ENCODE data around the gene ADGRL2. TPM values are rescaled to one million over a fixed set of nuclear protein-coding genes. Genes with fewer than 3 reads are reported as not detected.

The ADGRL2 gene
- total RNA-seq (2022; extraction: Qiagen RNA extraction; ENCODE audit: low read depth): 10.2 to 15.4 TPM (median 12.9 TPM) in 5 replicates

GRCh38 chr1:81800695-81801650, at the start of gene ADGRL2:
Gene ADGRL2 (plus strand): TSS chr1:81800934. CDS start chr1:81836985, 36,051 bp downstream.

All from A549 treated with CpdA at 1 μM for 4 hours (cell line).